Activated B cell treated with CpG ODN at 0.5 μM for 24 hours (primary cell): ENCODE measurements around the gene FANK1. TPM values are rescaled to one million over a fixed set of nuclear protein-coding genes. Genes with fewer than 3 reads are reported as not detected.

Experiments
- ATAC-seq: fragments of 200-7000 bp; cut with Tn5 transposase; one replicate; pipeline ENCODE4 v1.10.0; 2021; ENCODE audit warnings: low read depth, mild to moderate bottlenecking, moderate library complexity
- CTCF ChIA-PET: fragments of 350-600 bp; sonication (Branson Sonifier 250); formaldehyde crosslinking; loops from one replicate; lab custom pipeline; 2021; ENCODE audit warnings: antibody characterized with exemption; lab: Charles Lee
- POLR2A ChIA-PET: fragments of 350-600 bp; sonication (Branson Sonifier 250); formaldehyde crosslinking; loops from one replicate; lab custom pipeline; 2021; ENCODE audit warnings: antibody characterized with exemption; lab: Charles Lee
- DNase-seq: peaks from one replicate; pipeline ENCODE4 v3.0.0; 2022
- H3K27ac Mint-ChIP-seq: one replicate; pipeline ENCODE4 v1.8.0; 2020; ENCODE audit warnings: mixed read lengths
- H3K27me3 Mint-ChIP-seq: one replicate; pipeline ENCODE4 v1.8.0; 2021; ENCODE audit warnings: mixed read lengths
- H3K36me3 Mint-ChIP-seq: one replicate; pipeline ENCODE4 v1.8.0; 2021; ENCODE audit warnings: low read depth, mixed read lengths
- H3K4me1 Mint-ChIP-seq: one replicate; pipeline ENCODE4 v1.8.0; 2021; ENCODE audit warnings: mixed read lengths
- H3K4me3 Mint-ChIP-seq: one replicate; pipeline ENCODE4 v1.8.0; 2020; ENCODE audit warnings: mild to moderate bottlenecking, mixed read lengths
- H3K9me3 Mint-ChIP-seq: one replicate; pipeline ENCODE4 v1.8.0; 2020; ENCODE audit warnings: mixed read lengths
- intact Hi-C: fragments of 100-400 bp; cut with micrococcal nuclease; formaldehyde crosslinking; loops from one replicate; pipeline ENCODE4 v1.15.1; 2024
- total RNA-seq: library from RNA; stranded (reverse); gene quantifications from 2 replicates; pipeline ENCODE4 v1.2.3, GENCODE V29; 2022
- TF ChIP-seq, protein P1 (sequence below): fragments of 200-600 bp; IDR thresholded peaks from one replicate; pipeline ENCODE4 v1.8.0; 2022; ENCODE audit warnings: antibody characterized with exemption, mild to moderate bottlenecking

The FANK1 gene
- total RNA-seq, 1 donor from 2014 or later = 0.42 TPM

GRCh38 chr10:125933693-125934092 is 37.3 kb downstream of the FANK1 start:
- ChIA-PET POLR2A (no interaction called here), CTCF (interaction anchor here (0.9 to 2.7 kb wide), 9 partner anchors 47 to 816 kb away, joined by 3 to 19 read pairs (median 4); no protein-coding TSS in a partner anchor)
- Mint-ChIP-seq H3K4me3 (no peak overlapping the region), H3K27me3 (peaks cover 20% of the 10 kb centered on the region), H3K36me3 (no peaks in the 10 kb centered on the region), H3K4me1 (no peaks in the 10 kb centered on the region), H3K27ac (no peak overlapping the region), H3K9me3 (no peaks in the 10 kb centered on the region)
- DNase-seq (no peak), ATAC-seq (no peak)
- intact Hi-C loops = loop anchor here (1.0 kb wide), 2 partner anchors 571 to 816 kb away; no protein-coding TSS in a partner anchor
- TF ChIP-seq, protein P1, sequence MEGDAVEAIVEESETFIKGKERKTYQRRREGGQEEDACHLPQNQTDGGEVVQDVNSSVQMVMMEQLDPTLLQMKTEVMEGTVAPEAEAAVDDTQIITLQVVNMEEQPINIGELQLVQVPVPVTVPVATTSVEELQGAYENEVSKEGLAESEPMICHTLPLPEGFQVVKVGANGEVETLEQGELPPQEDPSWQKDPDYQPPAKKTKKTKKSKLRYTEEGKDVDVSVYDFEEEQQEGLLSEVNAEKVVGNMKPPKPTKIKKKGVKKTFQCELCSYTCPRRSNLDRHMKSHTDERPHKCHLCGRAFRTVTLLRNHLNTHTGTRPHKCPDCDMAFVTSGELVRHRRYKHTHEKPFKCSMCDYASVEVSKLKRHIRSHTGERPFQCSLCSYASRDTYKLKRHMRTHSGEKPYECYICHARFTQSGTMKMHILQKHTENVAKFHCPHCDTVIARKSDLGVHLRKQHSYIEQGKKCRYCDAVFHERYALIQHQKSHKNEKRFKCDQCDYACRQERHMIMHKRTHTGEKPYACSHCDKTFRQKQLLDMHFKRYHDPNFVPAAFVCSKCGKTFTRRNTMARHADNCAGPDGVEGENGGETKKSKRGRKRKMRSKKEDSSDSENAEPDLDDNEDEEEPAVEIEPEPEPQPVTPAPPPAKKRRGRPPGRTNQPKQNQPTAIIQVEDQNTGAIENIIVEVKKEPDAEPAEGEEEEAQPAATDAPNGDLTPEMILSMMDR = no peak

DNA sequence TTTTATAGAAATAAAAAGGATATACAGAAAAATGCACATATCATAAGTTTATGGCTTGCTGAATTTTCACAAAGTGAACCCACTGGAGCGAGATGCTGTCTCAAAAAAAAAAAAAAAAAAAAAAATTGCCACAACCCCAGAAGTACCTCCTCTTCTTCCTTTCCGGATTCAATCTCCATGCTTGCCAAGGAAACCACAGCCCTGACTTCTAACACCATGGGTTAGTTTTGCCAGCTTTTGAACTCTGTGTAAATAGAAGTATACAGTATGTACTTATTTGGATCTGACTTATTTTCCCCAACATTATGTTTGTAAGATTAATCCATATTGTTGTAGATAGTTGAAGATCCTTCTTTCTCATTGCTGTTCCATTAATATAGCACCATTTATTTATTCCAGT is 40.0 kb downstream of the FANK1 start:
- no peak for ATAC-seq
- TF ChIP-seq, protein P1 = no peak
- H3K27me3 Mint-ChIP-seq = peaks cover 18% of the 10 kb centered on the region
- H3K9me3 Mint-ChIP-seq = no peaks in the 10 kb centered on the region
- POLR2A ChIA-PET = no interaction called here
- H3K27ac Mint-ChIP-seq = no peak overlapping the region
- no peak overlapping the region for H3K4me3 Mint-ChIP-seq
- no peak for DNase-seq
- no peaks in the 10 kb centered on the region for H3K36me3 Mint-ChIP-seq
- no peaks in the 10 kb centered on the region for H3K4me1 Mint-ChIP-seq
- CTCF ChIA-PET = no interaction called here
- intact Hi-C loops = no loop called here

- Mint-ChIP-seq H3K27me3 (peaks cover 10% of the 10 kb centered on the region), H3K9me3 (no peaks in the 10 kb centered on the region), H3K27ac (no peak overlapping the region), H3K4me1 (no peaks in the 10 kb centered on the region), H3K4me3 (no peak overlapping the region), H3K36me3 (no peaks in the 10 kb centered on the region)
- DNase-seq = no peak
- intact Hi-C loops = no loop called here
- ChIA-PET POLR2A (no interaction called here), CTCF (no interaction called here)
- ATAC-seq = no peak
- TF ChIP-seq, protein P1 = no peak
Measured at GRCh38 chr10:125940515-125940914, 44.2 kb downstream of the FANK1 start.

DNA sequence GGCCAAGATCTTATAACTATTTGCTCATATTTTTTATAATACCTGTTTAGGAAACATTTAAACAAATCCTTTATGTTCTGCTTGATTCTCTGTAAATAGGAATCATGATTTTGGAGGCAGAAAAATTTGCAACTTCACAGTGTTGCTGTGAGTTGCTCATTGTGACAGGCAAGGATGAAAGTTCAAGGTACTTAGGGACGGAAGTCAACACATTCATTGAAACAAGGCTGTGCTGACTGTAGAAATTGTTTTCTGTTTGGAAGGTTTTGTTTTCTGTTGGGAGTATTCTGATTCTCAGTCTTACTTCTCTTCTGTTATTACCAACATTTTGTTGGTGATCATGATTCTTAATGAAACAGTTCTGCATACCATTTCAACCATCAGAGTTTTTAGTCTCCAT is 54.9 kb downstream of the FANK1 start:
- intact Hi-C loops = no loop called here
- DNase-seq (no peak), ATAC-seq (no peak)
- Mint-ChIP-seq H3K4me3 (no peak overlapping the region), H3K36me3 (no peaks in the 10 kb centered on the region), H3K4me1 (no peaks in the 10 kb centered on the region), H3K27me3 (no peaks in the 10 kb centered on the region), H3K9me3 (peaks cover 9% of the 10 kb centered on the region), H3K27ac (no peak overlapping the region)
- POLR2A ChIA-PET = no interaction called here
- TF ChIP-seq, protein P1 = no peak
- CTCF ChIA-PET = no interaction called here

- ATAC-seq (no peak), DNase-seq (no peak)
- Mint-ChIP-seq H3K36me3 (no peaks in the 10 kb centered on the region), H3K27ac (no peak overlapping the region), H3K9me3 (peaks cover 9% of the 10 kb centered on the region), H3K4me3 (no peak overlapping the region), H3K4me1 (no peaks in the 10 kb centered on the region), H3K27me3 (no peaks in the 10 kb centered on the region)
- ChIA-PET CTCF (no interaction called here), POLR2A (no interaction called here)
- intact Hi-C loops = no loop called here
- TF ChIP-seq, protein P1 = no peak
Measured at GRCh38 chr10:125953778-125954385, 57.5 kb downstream of the FANK1 start.
